Activated B cell treated with CpG ODN at 0.5 μM for 24 hours (primary cell): ENCODE measurements around the gene ITGA7. TPM values are rescaled to one million over a fixed set of nuclear protein-coding genes. Genes with fewer than 3 reads are reported as not detected.

ENCODE experiments used
- ATAC-seq: fragments of 200-7000 bp; cut with Tn5 transposase; one replicate; pipeline ENCODE4 v1.10.0; 2021; ENCODE audit warnings: low read depth, mild to moderate bottlenecking, moderate library complexity
- CTCF ChIA-PET: fragments of 350-600 bp; sonication (Branson Sonifier 250); formaldehyde crosslinking; loops from one replicate; lab custom pipeline; 2021; ENCODE audit warnings: antibody characterized with exemption; lab: Charles Lee
- POLR2A ChIA-PET: fragments of 350-600 bp; sonication (Branson Sonifier 250); formaldehyde crosslinking; loops from one replicate; lab custom pipeline; 2021; ENCODE audit warnings: antibody characterized with exemption; lab: Charles Lee
- DNase-seq: peaks from one replicate; pipeline ENCODE4 v3.0.0; 2022
- H3K27ac Mint-ChIP-seq: one replicate; pipeline ENCODE4 v1.8.0; 2020; ENCODE audit warnings: mixed read lengths
- H3K27me3 Mint-ChIP-seq: one replicate; pipeline ENCODE4 v1.8.0; 2021; ENCODE audit warnings: mixed read lengths
- H3K36me3 Mint-ChIP-seq: one replicate; pipeline ENCODE4 v1.8.0; 2021; ENCODE audit warnings: low read depth, mixed read lengths
- H3K4me1 Mint-ChIP-seq: one replicate; pipeline ENCODE4 v1.8.0; 2021; ENCODE audit warnings: mixed read lengths
- H3K4me3 Mint-ChIP-seq: one replicate; pipeline ENCODE4 v1.8.0; 2020; ENCODE audit warnings: mild to moderate bottlenecking, mixed read lengths
- H3K9me3 Mint-ChIP-seq: one replicate; pipeline ENCODE4 v1.8.0; 2020; ENCODE audit warnings: mixed read lengths
- CTCF ChIP-seq: fragments of 200-600 bp; IDR thresholded peaks from one replicate; pipeline ENCODE4 v1.8.0; 2022; ENCODE audit warnings: antibody characterized with exemption, mild to moderate bottlenecking
- intact Hi-C: fragments of 100-400 bp; cut with micrococcal nuclease; formaldehyde crosslinking; loops from one replicate; pipeline ENCODE4 v1.15.1; 2024
- total RNA-seq: library from RNA; stranded (reverse); gene quantifications from 2 replicates; pipeline ENCODE4 v1.2.3, GENCODE V29; 2022

ITGA7 gene
- total RNA-seq, 1 donor from 2014 or later: 1.4 TPM

GRCh38 chr12:55722948-55723347, 15.2 kb upstream of the ITGA7 start:
- TF ChIP-seq CTCF: no peak
- H3K36me3 Mint-ChIP-seq: peaks cover 34% of the 10 kb centered on the region
- ATAC-seq: no peak
- H3K4me3 Mint-ChIP-seq: no peak overlapping the region
- DNase-seq: no peak
- no peaks in the 10 kb centered on the region for H3K9me3 Mint-ChIP-seq
- no peaks in the 10 kb centered on the region for H3K27me3 Mint-ChIP-seq
- peaks cover 29% of the 10 kb centered on the region for H3K4me1 Mint-ChIP-seq
- POLR2A ChIA-PET: interaction anchor here (1.1 kb wide), 1 partner anchor 17 kb away, joined by 3 read pairs; no protein-coding TSS in a partner anchor
- CTCF ChIA-PET: interaction anchor here (4.2 kb wide), 1 partner anchor 14 kb away, joined by 51 read pairs; no protein-coding TSS in a partner anchor
- intact Hi-C loops: no loop called here
- peak overlapping the region; percentile 56 for H3K27ac Mint-ChIP-seq

- intact Hi-C loops: no loop called here
- peaks cover 29% of the 10 kb centered on the region for H3K4me1 Mint-ChIP-seq
- H3K27me3 Mint-ChIP-seq: no peaks in the 10 kb centered on the region
- no peak for TF ChIP-seq CTCF
- H3K9me3 Mint-ChIP-seq: no peaks in the 10 kb centered on the region
- no peak overlapping the region for H3K27ac Mint-ChIP-seq
- no peak for DNase-seq
- ChIA-PET CTCF (interaction anchor here (0.8 to 4.2 kb wide), 2 partner anchors 15 to 65 kb away, joined by 3 to 51 read pairs; no protein-coding TSS in a partner anchor), POLR2A (no interaction called here)
- ATAC-seq: no peak
- H3K4me3 Mint-ChIP-seq: no peak overlapping the region
- peaks cover 35% of the 10 kb centered on the region for H3K36me3 Mint-ChIP-seq
Measured at GRCh38 chr12:55721601-55722213, 14.0 kb upstream of the ITGA7 start.

DNA sequence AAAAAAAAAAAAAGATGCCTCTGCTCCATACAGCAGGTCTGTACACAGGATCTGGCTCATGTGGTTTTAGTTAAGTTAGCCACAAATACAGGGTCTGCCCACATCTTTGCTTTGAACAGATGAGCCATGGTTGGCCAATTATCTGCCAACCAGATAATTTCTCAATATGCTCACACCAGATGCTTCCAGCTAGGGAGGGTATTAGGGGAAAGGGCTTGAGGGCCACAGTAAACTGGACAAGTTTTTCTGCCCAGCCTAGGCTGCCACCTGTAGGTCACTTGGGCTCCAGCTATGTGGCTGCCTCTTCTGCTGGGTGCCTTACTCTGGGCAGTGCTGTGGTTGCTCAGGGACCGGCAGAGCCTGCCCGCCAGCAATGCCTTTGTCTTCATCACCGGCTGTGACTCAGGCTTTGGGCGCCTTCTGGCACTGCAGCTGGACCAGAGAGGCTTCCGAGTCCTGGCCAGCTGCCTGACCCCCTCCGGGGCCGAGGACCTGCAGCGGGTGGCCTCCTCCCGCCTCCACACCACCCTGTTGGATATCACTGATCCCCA, 13.3 kb upstream of the ITGA7 start:
- no peaks in the 10 kb centered on the region for H3K27me3 Mint-ChIP-seq
- peaks cover 32% of the 10 kb centered on the region for H3K4me1 Mint-ChIP-seq
- ATAC-seq (no peak), DNase-seq (no peak)
- CTCF ChIA-PET: interaction anchor here (0.8 to 1.3 kb wide), 2 partner anchors 16 to 64 kb away, joined by 3 read pairs; no protein-coding TSS in a partner anchor
- POLR2A ChIA-PET: no interaction called here
- H3K27ac Mint-ChIP-seq: no peak overlapping the region
- no peak overlapping the region for H3K4me3 Mint-ChIP-seq
- no peak for TF ChIP-seq CTCF
- intact Hi-C loops: no loop called here
- H3K36me3 Mint-ChIP-seq: peaks cover 31% of the 10 kb centered on the region
- H3K9me3 Mint-ChIP-seq: no peaks in the 10 kb centered on the region

GRCh38 chr12:55720071-55720564, 12.4 kb upstream of the ITGA7 start, which contains the start of gene RDH5:
Gene RDH5, plus strand, starts transcription at chr12:55720393. Its CDS starts 792 bp downstream, at chr12:55721185.
- DNase-seq (no peak), ATAC-seq (no peak)
- Mint-ChIP-seq H3K27me3 (peaks cover 2% of the 10 kb centered on the region), H3K4me3 (no peak within 1 kb of the TSS), H3K27ac (no peak within 1 kb of the TSS), H3K9me3 (no peaks in the 10 kb centered on the region), H3K36me3 (peaks cover 25% of the 10 kb centered on the region), H3K4me1 (peaks cover 39% of the 10 kb centered on the region)
- ChIA-PET CTCF (interaction anchor here (1.3 to 4.8 kb wide), 2 partner anchors 17 to 18 kb away, joined by 3 to 29 read pairs; no protein-coding TSS in a partner anchor), POLR2A (interaction anchor here (3.9 kb wide), 1 partner anchor 10 kb away, joined by 14 read pairs; the partner anchor contains the start of gene CD63)
- TF ChIP-seq CTCF: no peak
- intact Hi-C loops: no loop called here

- CTCF ChIA-PET: interaction anchor here (4.8 kb wide), 1 partner anchor 18 kb away, joined by 29 read pairs; no protein-coding TSS in a partner anchor
- peaks cover 20% of the 10 kb centered on the region for H3K36me3 Mint-ChIP-seq
- TF ChIP-seq CTCF: no peak
- ATAC-seq: no peak
- no peaks in the 10 kb centered on the region for H3K9me3 Mint-ChIP-seq
- H3K27ac Mint-ChIP-seq: no peak overlapping the region
- POLR2A ChIA-PET: interaction anchor here (3.9 kb wide), 1 partner anchor 10 kb away, joined by 14 read pairs; the partner anchor contains the start of gene CD63
- no peak overlapping the region for H3K4me3 Mint-ChIP-seq
- no peak for DNase-seq
- H3K4me1 Mint-ChIP-seq: peaks cover 34% of the 10 kb centered on the region
- intact Hi-C loops: no loop called here
- H3K27me3 Mint-ChIP-seq: peaks cover 2% of the 10 kb centered on the region
Measured at GRCh38 chr12:55719371-55719770, 11.7 kb upstream of the ITGA7 start.
